Germinal center (tissue), 1 donor: ENCODE data around the gene PTCD1.
"Not testable (repeated sequence)": the region's sequence is repeated elsewhere in the genome, so short reads cannot be mapped to it uniquely, and the experiment has no call there.

Experiments used
- DNase-seq: peaks from one replicate; pipeline ENCODE4 v3.0.0; 2012; ENCODE audit warnings: mixed read lengths, low spot score

Gene PTCD1

GRCh38 chr7:99451936-99452335 is 13.3 kb upstream of the PTCD1 start:
- DNase-seq = no peak

DNA sequence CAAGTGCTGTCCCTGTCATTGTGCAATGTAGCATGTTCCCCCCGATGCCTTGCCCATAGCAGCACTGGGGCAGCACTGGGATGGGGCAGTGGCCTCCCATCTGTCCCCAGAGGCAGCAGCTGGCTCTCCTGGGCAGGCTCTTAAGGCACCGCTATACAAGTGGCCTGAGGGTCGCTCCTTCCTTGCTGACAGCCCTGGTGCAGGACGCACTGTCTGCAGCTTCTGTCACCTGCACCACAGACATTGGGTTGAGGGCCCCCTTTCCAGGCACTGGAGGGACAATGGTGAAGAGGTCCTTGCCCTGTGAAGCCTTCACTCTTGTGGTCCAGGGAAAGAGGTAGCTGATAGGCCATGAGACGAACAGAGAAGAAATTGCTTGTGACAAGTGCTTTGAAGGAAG is 10.7 kb upstream of the PTCD1 start:
- DNase-seq = no peak

- DNase-seq = no peak
Measured at GRCh38 chr7:99448855-99449254, 10.3 kb upstream of the PTCD1 start.

GRCh38 chr7:99447943-99448342 is 9.3 kb upstream of the PTCD1 start:
- DNase-seq = no peak

- DNase-seq = no peak
Measured at GRCh38 chr7:99446096-99446495, 7.5 kb upstream of the PTCD1 start.

DNA sequence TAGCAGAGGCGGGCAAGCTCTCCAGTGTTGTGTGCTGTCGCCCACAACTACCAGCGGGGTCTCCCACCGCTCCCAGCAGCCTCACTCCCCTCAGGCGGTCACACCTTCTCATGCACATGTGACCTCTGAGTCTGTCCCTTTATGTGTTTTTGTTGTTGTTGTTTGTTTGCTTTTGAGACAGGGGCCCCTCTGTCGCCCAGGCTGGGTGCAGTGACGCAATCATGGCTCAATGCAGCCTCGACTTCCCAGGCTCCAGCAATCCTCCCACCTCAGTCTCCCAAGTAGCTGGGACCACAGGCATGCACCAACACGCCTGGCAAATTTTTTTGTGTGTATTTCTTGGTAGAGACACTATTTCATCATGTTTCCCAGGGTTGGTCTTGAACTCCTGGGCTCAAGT is 1.6 kb upstream of the PTCD1 start:
- no peak for DNase-seq

DNA sequence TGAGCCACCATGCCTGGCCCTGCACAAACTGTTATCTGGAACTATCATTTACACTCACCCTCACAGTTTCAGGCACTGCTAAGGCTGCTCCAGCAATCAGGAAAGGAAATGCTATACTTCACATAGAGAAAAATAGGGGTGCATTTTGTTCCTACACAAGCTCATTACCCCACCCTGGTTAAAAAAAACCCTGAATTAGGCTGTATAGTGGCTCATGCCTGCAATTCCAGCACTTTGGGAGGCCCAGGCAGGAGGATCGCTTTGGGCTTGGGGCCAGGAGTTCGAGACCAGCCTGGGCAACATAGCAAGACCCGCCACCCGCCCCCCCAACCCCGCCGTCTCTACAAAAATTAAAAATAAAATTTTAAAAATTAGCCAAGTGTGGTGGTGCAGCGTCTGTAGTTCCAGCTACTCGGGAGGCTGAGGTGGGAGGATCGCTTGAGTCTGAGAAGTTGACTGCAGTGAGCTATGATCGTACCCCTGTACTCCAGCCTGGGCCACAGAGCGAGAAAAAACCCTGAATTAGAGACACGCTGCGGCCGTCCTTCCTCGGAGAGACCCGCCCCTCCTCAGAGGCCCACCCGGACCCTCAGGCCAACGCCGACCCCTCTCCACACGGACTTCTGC is 539 bp downstream of the PTCD1 start:
- no peak for DNase-seq

- DNase-seq = no peak
Measured at GRCh38 chr7:99433158-99433557, 5.4 kb downstream of the PTCD1 start.

DNA sequence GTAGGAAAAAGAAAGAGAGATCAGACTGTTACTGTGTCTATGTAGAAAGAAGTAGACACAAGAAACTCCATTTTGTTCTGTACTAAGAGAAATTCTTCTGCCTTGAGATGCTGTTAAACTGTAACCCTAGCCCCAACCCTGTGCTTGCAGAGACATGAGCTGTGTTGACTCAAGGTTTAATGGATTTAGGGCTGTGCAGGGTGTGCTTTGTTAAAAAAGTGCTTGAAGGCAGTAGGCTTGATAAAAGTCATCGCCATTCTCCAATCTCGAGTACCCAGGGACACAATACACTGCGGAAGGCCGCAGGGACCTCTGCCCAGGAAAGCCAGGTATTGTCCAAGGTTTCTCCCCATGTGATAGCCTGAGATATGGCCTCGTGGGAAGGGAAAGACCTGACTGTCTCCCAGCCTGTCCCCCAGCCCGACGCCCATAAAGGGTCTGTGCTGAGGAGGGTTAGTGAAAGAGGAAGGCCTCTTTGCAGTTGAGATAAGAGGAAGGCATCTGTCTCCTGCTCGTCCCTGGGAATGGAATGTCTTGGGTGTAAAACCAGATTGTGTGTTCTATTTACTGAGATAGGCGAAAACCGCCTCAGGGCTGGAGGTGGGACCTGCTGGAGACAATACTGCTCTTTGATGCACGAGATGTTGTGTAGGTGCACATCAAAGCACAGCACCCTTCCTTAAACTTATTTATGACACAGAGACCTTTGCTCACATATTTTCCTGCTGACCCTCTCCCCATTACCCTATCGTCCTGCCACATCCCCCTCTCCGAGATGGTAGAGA is 6.7 kb downstream of the PTCD1 start:
- DNase-seq = not testable (repeated sequence)

DNA sequence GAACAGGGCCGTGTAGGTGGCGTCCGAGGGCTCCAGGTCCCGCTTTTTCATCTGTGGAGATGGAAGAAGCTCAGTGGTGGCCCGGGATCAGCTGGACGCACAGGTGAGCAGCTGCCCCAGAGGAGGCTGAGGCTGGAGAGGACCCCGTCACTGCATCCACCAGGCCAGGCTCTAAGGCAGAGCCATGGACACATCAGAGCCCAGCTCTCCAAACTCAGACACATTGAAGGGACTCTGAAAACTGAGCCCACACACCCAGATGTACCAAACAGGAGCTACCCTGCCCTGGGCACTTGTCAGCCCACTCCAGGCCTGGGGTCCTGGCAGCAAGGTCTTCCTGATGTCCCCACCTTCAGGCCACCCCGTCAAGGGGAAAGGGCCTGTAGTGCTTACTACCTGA is 8.8 kb downstream of the PTCD1 start:
- DNase-seq = no peak

GRCh38 chr7:99428972-99429566 is 9.5 kb downstream of the PTCD1 start:
- no peak for DNase-seq

DNA sequence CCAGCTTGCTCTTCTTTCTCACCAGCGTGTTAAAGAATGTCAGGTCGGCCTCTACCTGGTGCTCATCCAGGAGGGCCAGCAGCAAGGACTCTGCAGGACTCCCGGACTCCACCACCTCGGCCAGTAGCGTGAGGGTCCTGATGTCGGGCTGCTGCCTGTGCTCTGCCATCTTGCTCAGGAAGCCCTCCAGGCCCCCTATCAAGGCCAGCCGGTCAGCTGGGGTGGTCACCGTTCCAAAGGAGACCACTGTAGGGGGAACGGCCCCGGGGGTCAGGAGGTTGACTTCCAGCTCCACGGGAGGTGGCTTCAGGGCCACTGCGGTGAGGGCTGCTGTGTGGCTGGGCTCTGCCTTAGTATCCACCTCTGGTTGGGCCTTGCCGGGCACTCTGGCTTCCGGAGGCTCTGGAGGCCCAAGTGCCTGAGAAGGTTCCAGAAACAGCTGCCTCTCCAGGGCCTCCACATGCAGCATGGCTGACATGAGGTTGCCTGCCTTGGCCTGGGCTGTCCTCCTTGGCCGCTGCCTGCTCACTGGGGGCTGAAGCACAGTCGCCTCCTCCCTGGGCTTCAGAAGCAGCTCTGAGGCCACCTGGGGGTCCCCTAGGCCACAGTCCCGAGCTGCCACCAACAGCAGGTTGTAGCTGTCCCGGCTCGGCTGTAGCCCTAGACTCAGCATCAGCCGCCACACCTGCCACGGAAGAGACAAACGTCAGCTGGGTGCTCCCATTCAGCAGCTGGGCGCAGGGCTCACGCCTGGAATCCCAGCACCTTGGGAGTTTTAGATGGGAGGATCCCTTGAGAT is 13.5 kb downstream of the PTCD1 start:
- DNase-seq = no peak

- no peak for DNase-seq
Measured at GRCh38 chr7:99422625-99423024, 16.0 kb downstream of the PTCD1 start.

DNA sequence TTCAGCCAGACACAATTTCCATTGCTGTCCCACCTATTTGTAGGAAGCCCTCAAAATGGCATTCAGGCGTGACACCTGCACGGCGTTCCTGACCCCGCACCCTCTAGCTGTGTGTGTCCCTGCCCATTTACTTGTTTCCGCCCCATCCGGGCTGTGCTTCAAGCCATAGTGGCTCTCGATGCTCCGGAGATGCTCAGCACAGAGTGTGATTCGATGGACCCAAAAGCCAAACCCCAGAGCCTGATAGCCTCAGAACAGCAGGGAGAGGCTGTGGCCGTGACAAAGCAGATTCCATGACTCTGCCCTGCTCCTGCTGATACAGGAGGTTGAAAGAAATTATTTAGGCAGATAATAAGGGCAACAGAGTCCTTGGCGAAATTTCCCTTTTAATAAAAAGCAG is 16.4 kb downstream of the PTCD1 start:
- no peak for DNase-seq

- DNase-seq = no peak
Measured at GRCh38 chr7:99420986-99421385, 17.6 kb downstream of the PTCD1 start.

- no peak for DNase-seq
Measured at GRCh38 chr7:99420213-99420612, 18.4 kb downstream of the PTCD1 start.

- DNase-seq = no peak
Measured at GRCh38 chr7:99419323-99420021, 19.1 kb downstream of the PTCD1 start.

DNA sequence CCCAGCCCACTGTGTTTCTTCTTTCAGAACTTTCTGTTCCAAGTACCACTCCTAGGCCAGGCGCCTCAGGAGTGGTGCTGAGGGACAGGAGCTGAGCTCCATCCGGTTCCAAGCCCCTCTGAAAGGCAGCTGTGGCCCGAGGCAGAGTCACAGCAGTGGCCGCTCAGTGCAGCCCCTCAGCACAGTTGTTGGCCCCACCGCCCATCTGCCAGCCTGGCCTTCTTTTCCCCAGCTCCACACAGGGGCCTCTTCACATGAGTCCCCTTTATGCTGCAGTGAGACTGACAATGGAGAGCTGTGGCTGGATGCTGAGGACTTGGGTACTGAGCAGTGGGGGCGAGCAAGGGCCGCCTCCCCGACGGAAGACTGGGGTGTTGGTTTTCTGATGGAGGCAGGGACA is 20.3 kb downstream of the PTCD1 start:
- no peak for DNase-seq

- not testable (repeated sequence) for DNase-seq
Measured at GRCh38 chr7:99415513-99416127, 23.0 kb downstream of the PTCD1 start.

GRCh38 chr7:99410635-99411034 is 28.0 kb downstream of the PTCD1 start:
- no peak for DNase-seq

GRCh38 chr7:99409806-99410205 is 28.8 kb downstream of the PTCD1 start:
- DNase-seq = no peak

GRCh38 chr7:99409192-99409572 is 29.4 kb downstream of the PTCD1 start:
- DNase-seq = no peak
